PC-3 (cell line): ENCODE measurements around the gene CNPY4. TPM values are rescaled to one million over a fixed set of nuclear protein-coding genes. Genes with fewer than 3 reads are reported as not detected.

Source experiments
- ATAC-seq: fragments of 200-7000 bp; cut with Tn5 transposase; 2 replicates; pipeline ENCODE4 v1.9.1; 2020; ENCODE audit warnings: mild to moderate bottlenecking, moderate library complexity
- BruUV-seq: library from RNA; stranded (reverse); fragments of 400-500 nt; replicated peaks from 2 replicates; lab custom pipeline; 2021; lab: Mats Ljungman, UMichigan
- CTCF ChIA-PET: fragments of 300-600 bp; sonication (Branson Sonifier 250); formaldehyde crosslinking; loops from one replicate; lab custom pipeline; 2022; ENCODE audit warnings: antibody characterized with exemption; lab: Charles Lee
- POLR2A ChIA-PET: fragments of 300-600 bp; sonication (Branson Sonifier 250); formaldehyde crosslinking; loops from one replicate; lab custom pipeline; 2022; ENCODE audit warnings: antibody characterized with exemption; ENCODE audit not compliant: unreplicated experiment; lab: Charles Lee
- DNase-seq: peaks from one replicate; pipeline ENCODE4 v3.0.0-alpha.2; 2015
- H2AFZ ChIP-seq: fragments of 300-600 bp; sonication (generic); 2 replicates; pipeline ENCODE4 v1.6.0; 2016; ENCODE audit warnings: antibody characterized with exemption, low read length
- H3F3A ChIP-seq: fragments of 300-600 bp; sonication (generic); one replicate; pipeline ENCODE4 v1.6.0; 2017; ENCODE audit warnings: antibody characterized with exemption, low read length, control low read depth, mild to moderate bottlenecking; ENCODE audit not compliant: unreplicated experiment
- H3K27ac ChIP-seq: fragments of 300-600 bp; sonication (generic); 2 replicates; pipeline ENCODE4 v1.5.1; 2016; ENCODE audit warnings: mild to moderate bottlenecking, low read length
- H3K27me3 ChIP-seq: fragments of 300-600 bp; sonication (generic); 2 replicates; pipeline ENCODE4 v1.6.1; 2016; ENCODE audit warnings: low read length, mixed read lengths
- H3K36me3 ChIP-seq: fragments of 300-600 bp; sonication (generic); 2 replicates; pipeline ENCODE4 v1.6.1; 2016; ENCODE audit warnings: low read depth, mixed run types, low read length, mixed read lengths
- H3K4me1 ChIP-seq: fragments of 300-600 bp; sonication (generic); 2 replicates; pipeline ENCODE4 v1.5.1; 2016; ENCODE audit warnings: low read length; ENCODE audit not compliant: insufficient read depth
- H3K4me2 ChIP-seq: fragments of 300-600 bp; sonication (generic); 2 replicates; pipeline ENCODE4 v1.6.0; 2016; ENCODE audit warnings: low read length
- H3K4me3 ChIP-seq: fragments of 300-600 bp; sonication (generic); 2 replicates; pipeline ENCODE4 v1.5.1; 2016; ENCODE audit warnings: mild to moderate bottlenecking, low read length, mixed read lengths
- H3K79me2 ChIP-seq: fragments of 300-600 bp; sonication (generic); 2 replicates; pipeline ENCODE4 v1.6.1; 2017; ENCODE audit warnings: low read length, mixed read lengths
- H3K9ac ChIP-seq: fragments of 300-600 bp; sonication (generic); 2 replicates; pipeline ENCODE4 v1.6.0; 2016; ENCODE audit warnings: mild to moderate bottlenecking, low read length
- H3K9me2 ChIP-seq: fragments of 300-600 bp; sonication (generic); replicated peaks from 2 replicates; pipeline ENCODE4 v1.6.1; 2016; ENCODE audit warnings: mixed run types, low read length, mixed read lengths
- H3K9me3 ChIP-seq: fragments of 300-600 bp; sonication (generic); 2 replicates; pipeline ENCODE4 v1.6.1; 2016; ENCODE audit warnings: low read length, mixed read lengths
- H4K20me1 ChIP-seq: fragments of 300-600 bp; sonication (generic); 2 replicates; pipeline ENCODE4 v1.6.1; 2016; ENCODE audit warnings: low read length, mixed read lengths
- EZH2 ChIP-seq: fragments of 300-600 bp; sonication (generic); IDR thresholded peaks from one replicate; pipeline ENCODE4 v1.6.1; 2017; ENCODE audit warnings: antibody characterized with exemption, mild to moderate bottlenecking, low read length; ENCODE audit not compliant: unreplicated experiment
- EZH2phosphoT487 ChIP-seq: fragments of 300-600 bp; sonication (generic); IDR thresholded peaks from 2 replicates; pipeline ENCODE4 v1.6.1; 2018; ENCODE audit warnings: mild to moderate bottlenecking, antibody characterized with exemption, low read length, borderline replicate concordance
- intact Hi-C: fragments of 100-400 bp; cut with micrococcal nuclease; formaldehyde crosslinking; loops from 2 replicates; pipeline ENCODE4 v1.9.0; 2023
- total RNA-seq: library from RNA; depleted of rRNA; stranded (reverse); fragments of >200 nt; gene quantifications from 2 replicates; pipeline ENCODE4 v1.2.3, GENCODE V29; 2014
- TF ChIP-seq, protein P1 (sequence below): fragments of 300-600 bp; sonication (generic); conservative IDR thresholded peaks from 2 replicates; pipeline ENCODE4 v1.5.1; 2017; ENCODE audit warnings: antibody characterized with exemption, low read depth, mild to moderate bottlenecking, low read length

CNPY4 gene
- total RNA-seq, 1 experiment from 2014 or later = 7.5 TPM

GRCh38 chr7:100100420-100101015, 18.9 kb upstream of the CNPY4 start:
- peaks cover 48% of the 10 kb centered on the region for H3K79me2 ChIP-seq

GRCh38 chr7:100101016-100101862, 18.2 kb upstream of the CNPY4 start, which contains the start of the genes AP4M1 and MCM7:
AP4M1 (plus strand) TSS chr7:100101643; CDS start chr7:100101715, 72 bp downstream.
MCM7 (minus strand) TSS chr7:100101397; CDS start chr7:100101294, 103 bp downstream.
- DNase-seq (peak; percentile 98), ATAC-seq (peak; percentile 85)
- ChIA-PET POLR2A (interaction anchor here (0.6 to 1.9 kb wide), 3 partner anchors 19 to 927 kb away, joined by 3 to 9 read pairs (median 5); partner anchors contain the start of gene MBLAC1), CTCF (interaction anchor here (0.6 to 0.9 kb wide), 2 partner anchors 22 to 26 kb away, joined by 4 to 5 read pairs; partner anchors contain the start of gene MBLAC1)
- Histone ChIP-seq H3K27ac (peak within 1 kb of the TSS; percentile 93), H2AFZ (peak within 1 kb of the TSS; percentile 81), H3F3A (no peaks in the 10 kb centered on the region), H3K9me2 (no peaks in the 10 kb centered on the region), H3K36me3 (peaks cover 35% of the 10 kb centered on the region), H3K4me1 (peaks cover 19% of the 10 kb centered on the region), H4K20me1 (peaks cover 27% of the 10 kb centered on the region), H3K4me3 (peak within 1 kb of the TSS; percentile 80), H3K9ac (peak within 1 kb of the TSS; percentile 100), H3K4me2 (peak within 1 kb of the TSS; percentile 95), H3K79me2 (peaks cover 48% of the 10 kb centered on the region), H3K9me3 (no peaks in the 10 kb centered on the region), H3K27me3 (no peaks in the 10 kb centered on the region)
- no TSS peak for BruUV-seq
- intact Hi-C loops = loop anchor here (1.0 to 2.0 kb wide), 2 partner anchors 18 to 25 kb away; partner anchors contain the start of genes CNPY4, MBLAC1 and TAF6
- TF ChIP-seq, protein P1, sequence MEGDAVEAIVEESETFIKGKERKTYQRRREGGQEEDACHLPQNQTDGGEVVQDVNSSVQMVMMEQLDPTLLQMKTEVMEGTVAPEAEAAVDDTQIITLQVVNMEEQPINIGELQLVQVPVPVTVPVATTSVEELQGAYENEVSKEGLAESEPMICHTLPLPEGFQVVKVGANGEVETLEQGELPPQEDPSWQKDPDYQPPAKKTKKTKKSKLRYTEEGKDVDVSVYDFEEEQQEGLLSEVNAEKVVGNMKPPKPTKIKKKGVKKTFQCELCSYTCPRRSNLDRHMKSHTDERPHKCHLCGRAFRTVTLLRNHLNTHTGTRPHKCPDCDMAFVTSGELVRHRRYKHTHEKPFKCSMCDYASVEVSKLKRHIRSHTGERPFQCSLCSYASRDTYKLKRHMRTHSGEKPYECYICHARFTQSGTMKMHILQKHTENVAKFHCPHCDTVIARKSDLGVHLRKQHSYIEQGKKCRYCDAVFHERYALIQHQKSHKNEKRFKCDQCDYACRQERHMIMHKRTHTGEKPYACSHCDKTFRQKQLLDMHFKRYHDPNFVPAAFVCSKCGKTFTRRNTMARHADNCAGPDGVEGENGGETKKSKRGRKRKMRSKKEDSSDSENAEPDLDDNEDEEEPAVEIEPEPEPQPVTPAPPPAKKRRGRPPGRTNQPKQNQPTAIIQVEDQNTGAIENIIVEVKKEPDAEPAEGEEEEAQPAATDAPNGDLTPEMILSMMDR = no peak
- TF ChIP-seq EZH2phosphoT487 (no peak), EZH2 (no peak)

More at GRCh38 chr7:100100420-100101015, 18.9 kb upstream of the CNPY4 start:
- no TSS peak for BruUV-seq
- peak overlapping the region; percentile 80 for H3K4me3 ChIP-seq
- ChIA-PET CTCF (interaction anchor here (0.6 kb wide), 1 partner anchor 18 kb away, joined by 6 read pairs; no protein-coding TSS in a partner anchor), POLR2A (interaction anchor here (0.6 to 1.9 kb wide), 3 partner anchors 18 to 927 kb away, joined by 3 to 9 read pairs (median 3); no protein-coding TSS in a partner anchor)
- TF ChIP-seq EZH2phosphoT487 (no peak), EZH2 (no peak)
- TF ChIP-seq, protein P1 = no peak
- H3K27me3 ChIP-seq = no peaks in the 10 kb centered on the region
- H3K9me3 ChIP-seq = no peaks in the 10 kb centered on the region
- peak overlapping the region; percentile 95 for H3K4me2 ChIP-seq
- no peaks in the 10 kb centered on the region for H3K9me2 ChIP-seq
- H2AFZ ChIP-seq = peak overlapping the region; percentile 61
- peak overlapping the region; percentile 100 for H3K9ac ChIP-seq
- peaks cover 27% of the 10 kb centered on the region for H4K20me1 ChIP-seq
- peak; percentile 79 for ATAC-seq
- H3F3A ChIP-seq = no peaks in the 10 kb centered on the region
- peak; percentile 92 for DNase-seq
- peaks cover 42% of the 10 kb centered on the region for H3K36me3 ChIP-seq
- H3K4me1 ChIP-seq = peaks cover 19% of the 10 kb centered on the region
- intact Hi-C loops = loop anchor here (1.0 to 2.0 kb wide), 3 partner anchors 11 to 26 kb away; partner anchors contain the start of genes CNPY4, MBLAC1 and TAF6
- peak overlapping the region; percentile 93 for H3K27ac ChIP-seq
